ENCODE measurements around the gene EIF3J. TPM values are rescaled to one million over a fixed set of nuclear protein-coding genes. Genes with fewer than 3 reads are reported as not detected.

Gene EIF3J
- polyA plus RNA-seq, 1 of the 3 experiments (the other 2 are of a cell fraction) = 23.8 TPM

GRCh38 chr15:44537735-44538240 lies 841 bp downstream of the EIF3J start:
- peak overlapping the region; percentile 89 to 95 for H3K27ac ChIP-seq (ENCODE audit: low read depth in 2 of 2, low read length in 1 of 2)
- peak overlapping the region; percentile 82 for H3K4me2 ChIP-seq
- peak overlapping the region; percentile 59 for H2AFZ ChIP-seq (ENCODE audit: low read depth)
- CTCF ChIA-PET = interaction anchor here (0.6 to 2.2 kb wide), 6 partner anchors 8 to 174 kb away, joined by 3 to 10 read pairs (median 6); partner anchors contain the start of genes B2M and PATL2
- no peaks in the 10 kb centered on the region for H3K9me3 ChIP-seq
- peak overlapping the region; percentile 94 for H3K9ac ChIP-seq
- POLR2A ChIA-PET = interaction anchor here (1.3 to 1.9 kb wide), 2 partner anchors 8 to 125 kb away, joined by 3 to 27 read pairs; partner anchors contain the start of gene SPG11
- H3K9me2 ChIP-seq = no peaks in the 10 kb centered on the region
- H3K79me2 ChIP-seq (ENCODE audit: insufficient read depth) = peaks cover 69% of the 10 kb centered on the region
- TF ChIP-seq MEF2A (IDR thresholded peaks at IDR 0.05; ENCODE audit: borderline replicate concordance, low read depth) (no peak), GABPA (IDR thresholded peaks at IDR 0.05; ENCODE audit: low read depth) (no peak), ELF1 (IDR thresholded peaks at IDR 0.05) (no peak), PBX3 (IDR thresholded peaks at IDR 0.05) (no peak), SMC3 (IDR thresholded peaks at IDR 0.05; ENCODE audit: low read depth, low read length) (no peak), EP300 (IDR thresholded peaks at IDR 0.05; ENCODE audit: borderline replicate concordance in 1 of 2, low read depth in 1 of 2, low read length in 1 of 2) (0 out of 4 replicates have a peak, but pooled peaks of 1 of the 2 experiments have one; percentile 11), JUND (IDR thresholded peaks at IDR 0.05) (no peak), NFIC (IDR thresholded peaks at IDR 0.05; ENCODE audit: borderline replicate concordance) (no peak), SIN3A (IDR thresholded peaks at IDR 0.05; ENCODE audit: borderline replicate concordance, low read depth, low read length) (no peak), POLR2AphosphoS5 (IDR thresholded peaks at IDR 0.05; ENCODE audit: low read depth, low read length) (no peak), CHD2 (IDR thresholded peaks at IDR 0.05; ENCODE audit: low read length, partially characterized antibody) (peak; percentile 4), YY1 (IDR thresholded peaks at IDR 0.05; ENCODE audit: low read depth) (no peak)
- TF ChIP-seq, protein P1, sequence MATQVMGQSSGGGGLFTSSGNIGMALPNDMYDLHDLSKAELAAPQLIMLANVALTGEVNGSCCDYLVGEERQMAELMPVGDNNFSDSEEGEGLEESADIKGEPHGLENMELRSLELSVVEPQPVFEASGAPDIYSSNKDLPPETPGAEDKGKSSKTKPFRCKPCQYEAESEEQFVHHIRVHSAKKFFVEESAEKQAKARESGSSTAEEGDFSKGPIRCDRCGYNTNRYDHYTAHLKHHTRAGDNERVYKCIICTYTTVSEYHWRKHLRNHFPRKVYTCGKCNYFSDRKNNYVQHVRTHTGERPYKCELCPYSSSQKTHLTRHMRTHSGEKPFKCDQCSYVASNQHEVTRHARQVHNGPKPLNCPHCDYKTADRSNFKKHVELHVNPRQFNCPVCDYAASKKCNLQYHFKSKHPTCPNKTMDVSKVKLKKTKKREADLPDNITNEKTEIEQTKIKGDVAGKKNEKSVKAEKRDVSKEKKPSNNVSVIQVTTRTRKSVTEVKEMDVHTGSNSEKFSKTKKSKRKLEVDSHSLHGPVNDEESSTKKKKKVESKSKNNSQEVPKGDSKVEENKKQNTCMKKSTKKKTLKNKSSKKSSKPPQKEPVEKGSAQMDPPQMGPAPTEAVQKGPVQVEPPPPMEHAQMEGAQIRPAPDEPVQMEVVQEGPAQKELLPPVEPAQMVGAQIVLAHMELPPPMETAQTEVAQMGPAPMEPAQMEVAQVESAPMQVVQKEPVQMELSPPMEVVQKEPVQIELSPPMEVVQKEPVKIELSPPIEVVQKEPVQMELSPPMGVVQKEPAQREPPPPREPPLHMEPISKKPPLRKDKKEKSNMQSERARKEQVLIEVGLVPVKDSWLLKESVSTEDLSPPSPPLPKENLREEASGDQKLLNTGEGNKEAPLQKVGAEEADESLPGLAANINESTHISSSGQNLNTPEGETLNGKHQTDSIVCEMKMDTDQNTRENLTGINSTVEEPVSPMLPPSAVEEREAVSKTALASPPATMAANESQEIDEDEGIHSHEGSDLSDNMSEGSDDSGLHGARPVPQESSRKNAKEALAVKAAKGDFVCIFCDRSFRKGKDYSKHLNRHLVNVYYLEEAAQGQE (IDR thresholded peaks at IDR 0.05; ENCODE audit: low read depth, low read length) = no peak
- H3K4me1 ChIP-seq (ENCODE audit: control insufficient read depth in 1 of 2, insufficient read depth in 2 of 2, low read depth in 1 of 2, low read length in 1 of 2) = peaks cover 22 to 29% of the 10 kb centered on the region in 2 experiments
- WGBS (ENCODE audit: low lambda C conversion rate) = 4% methylated on average over 12 of the region's 13 CpGs
- H3K36me3 ChIP-seq (replicated peaks in 1 of 2; ENCODE audit: control insufficient read depth in 1 of 2, insufficient read depth in 2 of 2, low read length in 1 of 2) = peaks cover 11 to 27% of the 10 kb centered on the region in 2 experiments
- H4K20me1 ChIP-seq (ENCODE audit: insufficient read depth) = peaks cover 29% of the 10 kb centered on the region
- DNase-seq = peak; percentile 33
- no peaks in the 10 kb centered on the region for H3K27me3 ChIP-seq (ENCODE audit: insufficient read depth)
- H3F3A ChIP-seq (replicated peaks; ENCODE audit: insufficient read depth) = peaks cover 18% of the 10 kb centered on the region
- H3K4me3 ChIP-seq (ENCODE audit: low read depth in 2 of 2, low read length in 1 of 2) = peak overlapping the region; percentile 75 to 87

Measured in SK-N-SH (cell line).